GM23338 (cell line): ENCODE measurements around the gene EDA. TPM values are rescaled to one million over a fixed set of nuclear protein-coding genes. Genes with fewer than 3 reads are reported as not detected.

Experiments
- ATAC-seq: fragments of 200-7000 bp; cut with Tn5 transposase; 3 replicates; pipeline ENCODE4 v1.9.1; 2020
- DNase-seq: peaks from one replicate; pipeline ENCODE4 v3.0.0-alpha.2; 2015; ENCODE audit warnings: low spot score
- H2AFZ ChIP-seq: fragments of 200-600 bp; sonication (generic); 2 replicates; pipeline ENCODE4 v1.8.0; 2016; ENCODE audit warnings: antibody characterized with exemption, mild to moderate bottlenecking, moderate library complexity
- H3F3A ChIP-seq: fragments of 200-600 bp; sonication (generic); replicated peaks from 2 replicates; pipeline ENCODE4 v1.8.0; 2017; ENCODE audit warnings: antibody characterized with exemption, mixed run types, low read depth
- H3K27ac ChIP-seq: fragments of 200-600 bp; sonication (generic); 2 replicates; pipeline ENCODE4 v1.6.1; 2016; ENCODE audit warnings: low read depth
- H3K27me3 ChIP-seq: fragments of 200-600 bp; sonication (generic); 2 replicates; pipeline ENCODE4 v1.8.0; 2016; ENCODE audit warnings: mild to moderate bottlenecking, mixed run types, moderate library complexity; ENCODE audit not compliant: insufficient read depth
- H3K36me3 ChIP-seq: fragments of 200-600 bp; sonication (generic); 2 replicates; pipeline ENCODE4 v1.8.0; 2016; ENCODE audit warnings: mild to moderate bottlenecking; ENCODE audit not compliant: insufficient read depth
- H3K4me1 ChIP-seq: fragments of 200-600 bp; sonication (generic); 2 replicates; pipeline ENCODE4 v1.8.0; 2016; ENCODE audit warnings: mild to moderate bottlenecking, moderate library complexity; ENCODE audit not compliant: insufficient read depth
- H3K4me2 ChIP-seq: fragments of 200-600 bp; sonication (generic); 2 replicates; pipeline ENCODE4 v1.7.1; 2017; ENCODE audit warnings: mixed run types
- H3K4me3 ChIP-seq: fragments of 200-600 bp; sonication (generic); 2 replicates; pipeline ENCODE4 v1.6.1; 2016; ENCODE audit warnings: mixed run types
- H3K79me2 ChIP-seq: fragments of 200-600 bp; sonication (generic); replicated peaks from 2 replicates; pipeline ENCODE4 v1.8.0; 2017; ENCODE audit warnings: mild to moderate bottlenecking; ENCODE audit not compliant: insufficient read depth
- H3K9me2 ChIP-seq: fragments of 200-600 bp; sonication (generic); 2 replicates; pipeline ENCODE4 v1.8.0; 2017; ENCODE audit not compliant: insufficient read depth
- H4K20me1 ChIP-seq: fragments of 200-600 bp; sonication (generic); replicated peaks from 2 replicates; pipeline ENCODE4 v1.8.0; 2017; ENCODE audit warnings: mild to moderate bottlenecking; ENCODE audit not compliant: insufficient read depth
- H3K27ac Mint-ChIP-seq: 2 replicates; pipeline ENCODE4 v1.8.0; 2020; ENCODE audit warnings: inconsistent platforms, mild to moderate bottlenecking, moderate library complexity, mixed read lengths
- H3K27me3 Mint-ChIP-seq: 3 replicates; pipeline ENCODE4 v1.8.0; 2022; ENCODE audit warnings: low read depth, mild to moderate bottlenecking, moderate library complexity, mixed read lengths, inconsistent platforms; ENCODE audit not compliant: insufficient read depth, poor library complexity
- H3K36me3 Mint-ChIP-seq: 3 replicates; pipeline ENCODE4 v1.8.0; 2021; ENCODE audit warnings: low read depth, mild to moderate bottlenecking, inconsistent platforms, moderate library complexity, mixed read lengths
- H3K4me1 Mint-ChIP-seq: 3 replicates; pipeline ENCODE4 v1.8.0; 2020; ENCODE audit warnings: mild to moderate bottlenecking, inconsistent platforms, mixed read lengths
- H3K4me3 Mint-ChIP-seq: 3 replicates; pipeline ENCODE4 v1.8.0; 2021; ENCODE audit warnings: moderate library complexity, mild to moderate bottlenecking, inconsistent platforms, mixed read lengths
- H3K9me3 Mint-ChIP-seq: 3 replicates; pipeline ENCODE4 v1.8.0; 2020; ENCODE audit warnings: moderate library complexity, mild to moderate bottlenecking, inconsistent platforms, mixed read lengths
- EZH2 ChIP-seq: fragments of 200-600 bp; sonication (generic); IDR thresholded peaks from one replicate; pipeline ENCODE4 v1.8.0; 2017; ENCODE audit warnings: antibody characterized with exemption, mild to moderate bottlenecking, low read depth; ENCODE audit not compliant: unreplicated experiment
- EZH2phosphoT487 ChIP-seq: fragments of 200-600 bp; sonication (generic); IDR thresholded peaks from one replicate; pipeline ENCODE4 v1.8.1; 2018; ENCODE audit warnings: antibody characterized with exemption; ENCODE audit not compliant: unreplicated experiment
- JUNB ChIP-seq: IDR thresholded peaks from one replicate; pipeline ENCODE4 v1.6.1; 2016; ENCODE audit warnings: antibody characterized with exemption; ENCODE audit not compliant: unreplicated experiment
- NANOG ChIP-seq: IDR thresholded peaks from 2 replicates; pipeline ENCODE4 v1.6.1; 2016; ENCODE audit warnings: antibody characterized with exemption, borderline replicate concordance
- POLR2AphosphoS5 ChIP-seq: IDR thresholded peaks from 2 replicates; pipeline ENCODE4 v1.6.1; 2016; ENCODE audit warnings: antibody characterized with exemption, low read depth
- ZNF114 ChIP-seq: fragments of 250-450 bp; sonication (Bioruptor Pico); IDR thresholded peaks from 2 replicates; pipeline ENCODE4 v1.5.0; 2020; ENCODE audit warnings: mild to moderate bottlenecking, moderate library complexity
- ZNF331 ChIP-seq: fragments of 250-450 bp; sonication (Bioruptor Pico); IDR thresholded peaks from 2 replicates; pipeline ENCODE4 v1.5.0; 2020; ENCODE audit warnings: low read depth, mild to moderate bottlenecking, moderate library complexity
- polyA plus RNA-seq: library from polyadenylated mRNA; unstranded; fragments of >200 nt; fragmentation: Nextera tagmentation; extraction: Ambion mirVana; gene quantifications from 2 replicates; pipeline ENCODE4 v1.2.1, GENCODE V29; 2016
- total RNA-seq: library from RNA; depleted of rRNA; stranded (reverse); fragments of >200 nt; shearing (Covaris generic); gene quantifications from 2 replicates; pipeline ENCODE4 v1.2.3, GENCODE V29; 2014
- TF ChIP-seq, protein P1 (sequence below), 2 experiments: fragments of 200-600 bp in 1 of 2; sonication (generic) in 1 of 2; conservative IDR thresholded peaks; 2 replicates each; pipeline versions ENCODE4 v1.5.1 to v1.6.1; 2016 to 2017; ENCODE audit warnings: antibody characterized with exemption in 2 of 2, low read depth in 2 of 2, mild to moderate bottlenecking in 2 of 2, moderate library complexity in 1 of 2
- TF ChIP-seq, protein P2 (sequence below): IDR thresholded peaks from one replicate; pipeline ENCODE4 v1.6.1; 2018; ENCODE audit warnings: antibody characterized with exemption; ENCODE audit not compliant: unreplicated experiment

EDA gene
- total and polyA plus RNA-seq, 2 experiments from 2014 or later: 6.6 to 19.6 TPM

DNA sequence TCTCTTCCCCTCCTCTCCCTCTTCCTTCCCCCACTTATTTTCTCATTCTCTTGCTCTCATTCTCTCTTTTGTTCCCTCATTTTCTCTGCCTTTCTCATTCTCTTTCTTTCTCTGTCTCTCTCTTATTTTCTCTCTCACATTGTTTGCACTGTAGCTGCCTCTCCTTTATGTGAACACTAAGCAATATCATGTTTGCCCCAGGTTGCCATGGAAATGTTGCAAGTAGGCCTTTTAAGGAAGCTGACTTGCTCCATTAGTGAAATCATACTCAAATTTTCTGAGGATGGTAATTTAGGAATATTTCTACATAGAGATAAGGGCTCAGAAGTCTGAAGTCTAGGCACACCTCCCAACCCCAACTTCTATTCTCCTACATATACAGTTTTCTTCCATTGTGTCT, 130.1 kb downstream of the EDA start:
- H3K4me2 ChIP-seq: no peak overlapping the region
- no peak overlapping the region for H3K4me3 ChIP-seq
- no peaks in the 10 kb centered on the region for H3K9me2 ChIP-seq
- H3K27me3 Mint-ChIP-seq: no peaks in the 10 kb centered on the region
- H3K27ac Mint-ChIP-seq: no peak overlapping the region
- peaks cover 9% of the 10 kb centered on the region for H3K9me3 Mint-ChIP-seq
- H3K4me1 ChIP-seq: no peaks in the 10 kb centered on the region
- no peaks in the 10 kb centered on the region for H3K27me3 ChIP-seq
- H3K4me1 Mint-ChIP-seq: peaks cover 4% of the 10 kb centered on the region; the same call in 1 of the 3 replicates
- H3F3A ChIP-seq: no peaks in the 10 kb centered on the region
- no peak overlapping the region for H3K4me3 Mint-ChIP-seq
- no peak for ATAC-seq
- H3K36me3 Mint-ChIP-seq: peaks cover 10% of the 10 kb centered on the region; the same call in 1 of the 3 replicates
- no peaks in the 10 kb centered on the region for H4K20me1 ChIP-seq
- H3K27ac ChIP-seq: no peak overlapping the region
- TF ChIP-seq ZNF114 (CRISPR knock-in tag) (no peak), JUNB (no peak), EZH2phosphoT487 (no peak), NANOG (no peak), POLR2AphosphoS5 (no peak), EZH2 (no peak), ZNF331 (CRISPR knock-in tag) (no peak)
- TF ChIP-seq, protein P1, sequence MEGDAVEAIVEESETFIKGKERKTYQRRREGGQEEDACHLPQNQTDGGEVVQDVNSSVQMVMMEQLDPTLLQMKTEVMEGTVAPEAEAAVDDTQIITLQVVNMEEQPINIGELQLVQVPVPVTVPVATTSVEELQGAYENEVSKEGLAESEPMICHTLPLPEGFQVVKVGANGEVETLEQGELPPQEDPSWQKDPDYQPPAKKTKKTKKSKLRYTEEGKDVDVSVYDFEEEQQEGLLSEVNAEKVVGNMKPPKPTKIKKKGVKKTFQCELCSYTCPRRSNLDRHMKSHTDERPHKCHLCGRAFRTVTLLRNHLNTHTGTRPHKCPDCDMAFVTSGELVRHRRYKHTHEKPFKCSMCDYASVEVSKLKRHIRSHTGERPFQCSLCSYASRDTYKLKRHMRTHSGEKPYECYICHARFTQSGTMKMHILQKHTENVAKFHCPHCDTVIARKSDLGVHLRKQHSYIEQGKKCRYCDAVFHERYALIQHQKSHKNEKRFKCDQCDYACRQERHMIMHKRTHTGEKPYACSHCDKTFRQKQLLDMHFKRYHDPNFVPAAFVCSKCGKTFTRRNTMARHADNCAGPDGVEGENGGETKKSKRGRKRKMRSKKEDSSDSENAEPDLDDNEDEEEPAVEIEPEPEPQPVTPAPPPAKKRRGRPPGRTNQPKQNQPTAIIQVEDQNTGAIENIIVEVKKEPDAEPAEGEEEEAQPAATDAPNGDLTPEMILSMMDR (conservative IDR thresholded peaks at IDR 0.05; ENCODE audit: low read depth in 2 of 2): no peak
- no peak overlapping the region for H2AFZ ChIP-seq
- H3K36me3 ChIP-seq: no peaks in the 10 kb centered on the region
- DNase-seq: no peak
- H3K79me2 ChIP-seq: 0 out of 2 replicates have a peak, but pooled peaks cover 6% of the 10 kb centered on the region

DNA sequence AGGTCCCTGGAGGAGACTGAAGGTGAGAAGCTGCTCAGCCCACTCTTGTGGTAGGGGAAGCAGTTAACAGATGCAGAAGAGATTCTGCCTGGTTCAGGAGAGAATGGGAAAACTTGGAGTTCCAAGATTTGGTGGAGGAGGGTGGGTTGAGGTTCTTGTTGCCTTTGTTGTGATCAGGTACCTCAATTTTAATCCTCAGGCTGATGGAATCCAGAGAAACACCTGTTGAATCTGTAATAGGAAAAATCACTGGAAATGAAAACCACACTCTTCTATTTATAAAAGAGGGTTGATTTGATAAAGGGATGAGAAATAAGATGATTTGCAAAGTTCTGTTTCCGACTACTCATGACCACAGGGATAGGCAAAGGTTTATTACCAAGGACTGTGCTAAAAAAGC, 132.1 kb downstream of the EDA start:
- H3K9me3 Mint-ChIP-seq: peaks cover 9% of the 10 kb centered on the region
- no peaks in the 10 kb centered on the region for H3K4me1 Mint-ChIP-seq
- Histone ChIP-seq H3K4me2 (no peak overlapping the region), H4K20me1 (no peaks in the 10 kb centered on the region), H3K79me2 (no peaks in the 10 kb centered on the region), H3K27me3 (no peaks in the 10 kb centered on the region), H3K9me2 (no peaks in the 10 kb centered on the region), H2AFZ (no peak overlapping the region), H3K36me3 (no peaks in the 10 kb centered on the region), H3K4me3 (no peak overlapping the region), H3F3A (no peaks in the 10 kb centered on the region), H3K4me1 (no peaks in the 10 kb centered on the region), H3K27ac (no peak overlapping the region)
- H3K36me3 Mint-ChIP-seq: peaks cover 3% of the 10 kb centered on the region; the same call in 1 of the 3 replicates
- DNase-seq: no peak
- no peak for ATAC-seq
- no peak overlapping the region for H3K27ac Mint-ChIP-seq
- H3K4me3 Mint-ChIP-seq: no peak overlapping the region
- TF ChIP-seq POLR2AphosphoS5 (no peak), EZH2 (no peak), ZNF114 (CRISPR knock-in tag) (no peak), EZH2phosphoT487 (no peak)
- TF ChIP-seq, protein P2, sequence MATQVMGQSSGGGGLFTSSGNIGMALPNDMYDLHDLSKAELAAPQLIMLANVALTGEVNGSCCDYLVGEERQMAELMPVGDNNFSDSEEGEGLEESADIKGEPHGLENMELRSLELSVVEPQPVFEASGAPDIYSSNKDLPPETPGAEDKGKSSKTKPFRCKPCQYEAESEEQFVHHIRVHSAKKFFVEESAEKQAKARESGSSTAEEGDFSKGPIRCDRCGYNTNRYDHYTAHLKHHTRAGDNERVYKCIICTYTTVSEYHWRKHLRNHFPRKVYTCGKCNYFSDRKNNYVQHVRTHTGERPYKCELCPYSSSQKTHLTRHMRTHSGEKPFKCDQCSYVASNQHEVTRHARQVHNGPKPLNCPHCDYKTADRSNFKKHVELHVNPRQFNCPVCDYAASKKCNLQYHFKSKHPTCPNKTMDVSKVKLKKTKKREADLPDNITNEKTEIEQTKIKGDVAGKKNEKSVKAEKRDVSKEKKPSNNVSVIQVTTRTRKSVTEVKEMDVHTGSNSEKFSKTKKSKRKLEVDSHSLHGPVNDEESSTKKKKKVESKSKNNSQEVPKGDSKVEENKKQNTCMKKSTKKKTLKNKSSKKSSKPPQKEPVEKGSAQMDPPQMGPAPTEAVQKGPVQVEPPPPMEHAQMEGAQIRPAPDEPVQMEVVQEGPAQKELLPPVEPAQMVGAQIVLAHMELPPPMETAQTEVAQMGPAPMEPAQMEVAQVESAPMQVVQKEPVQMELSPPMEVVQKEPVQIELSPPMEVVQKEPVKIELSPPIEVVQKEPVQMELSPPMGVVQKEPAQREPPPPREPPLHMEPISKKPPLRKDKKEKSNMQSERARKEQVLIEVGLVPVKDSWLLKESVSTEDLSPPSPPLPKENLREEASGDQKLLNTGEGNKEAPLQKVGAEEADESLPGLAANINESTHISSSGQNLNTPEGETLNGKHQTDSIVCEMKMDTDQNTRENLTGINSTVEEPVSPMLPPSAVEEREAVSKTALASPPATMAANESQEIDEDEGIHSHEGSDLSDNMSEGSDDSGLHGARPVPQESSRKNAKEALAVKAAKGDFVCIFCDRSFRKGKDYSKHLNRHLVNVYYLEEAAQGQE: no peak
- H3K27me3 Mint-ChIP-seq: no peaks in the 10 kb centered on the region
